GM12865 (cell line): Measurements from ENCODE around the gene GNA12.

Experiments used
- DNase-seq: peaks from one replicate; pipeline ENCODE4 v3.0.0; 2010; ENCODE audit warnings: low read depth
- H3K4me3 ChIP-seq: 2 replicates; pipeline ENCODE4 v1.5.1; 2011; ENCODE audit warnings: mild to moderate bottlenecking, low read depth, low read length, control low read depth
- CTCF ChIP-seq: IDR thresholded peaks from 2 replicates; pipeline ENCODE4 v1.5.1; 2011; ENCODE audit warnings: low read length, control low read depth, low read depth, inconsistent platforms; ENCODE audit not compliant: insufficient read depth; ENCODE audit errors: missing control alignments

The GNA12 gene

GRCh38 chr7:2782565-2782964, 61.5 kb downstream of the GNA12 start:
- no peak for DNase-seq
- TF ChIP-seq CTCF = no peak
- H3K4me3 ChIP-seq = no peak overlapping the region

GRCh38 chr7:2782121-2782520, 62.0 kb downstream of the GNA12 start:
- H3K4me3 ChIP-seq = no peak overlapping the region
- no peak for TF ChIP-seq CTCF
- no peak for DNase-seq

- H3K4me3 ChIP-seq = no peak overlapping the region
- DNase-seq = no peak
- TF ChIP-seq CTCF = no peak
These were observed 62.5 kb downstream of the GNA12 start for GRCh38 chr7:2781636-2782035.

GRCh38 chr7:2779051-2779450, 65.1 kb downstream of the GNA12 start:
- TF ChIP-seq CTCF = no peak
- no peak for DNase-seq
- no peak overlapping the region for H3K4me3 ChIP-seq

- no peak for TF ChIP-seq CTCF
- DNase-seq = no peak
- H3K4me3 ChIP-seq = no peak overlapping the region
These were observed 66.1 kb downstream of the GNA12 start for GRCh38 chr7:2777898-2778535.

GRCh38 chr7:2776401-2776800, 67.7 kb downstream of the GNA12 start:
- H3K4me3 ChIP-seq = no peak overlapping the region
- DNase-seq = no peak
- TF ChIP-seq CTCF = no peak

GRCh38 chr7:2775785-2776184, 68.3 kb downstream of the GNA12 start:
- no peak for TF ChIP-seq CTCF
- no peak overlapping the region for H3K4me3 ChIP-seq
- DNase-seq = no peak
